Endothelial cell of umbilical vein (primary cell): ENCODE results near the gene CDK5RAP2.

Source experiments
- CTCF ChIP-seq, 2 donors: IDR thresholded peaks; 1 replicate in 1 of 2; 2 replicates in 1 of 2; pipeline ENCODE4 v1.5.1; 2011; ENCODE audit warnings: low read length in 2 of 2, mild to moderate bottlenecking in 2 of 2, moderate library complexity in 2 of 2, control low read depth in 1 of 2, inconsistent platforms in 1 of 2, low read depth in 1 of 2; ENCODE audit not compliant: insufficient read depth in 1 of 2; ENCODE audit errors: extremely low read depth in 1 of 2
- EZH2 ChIP-seq: IDR thresholded peaks from 2 replicates; pipeline ENCODE4 v1.6.1; 2012; ENCODE audit warnings: borderline replicate concordance, low read depth, mild to moderate bottlenecking, moderate library complexity, low read length, inconsistent platforms; ENCODE audit not compliant: severe bottlenecking
- GATA2 ChIP-seq: IDR thresholded peaks from 2 replicates; pipeline ENCODE4 v1.7.0; 2011; ENCODE audit warnings: low read depth, mild to moderate bottlenecking, moderate library complexity, mixed read lengths, low read length; ENCODE audit not compliant: insufficient read length, insufficient read depth
- MAX ChIP-seq: IDR thresholded peaks from 2 replicates; pipeline ENCODE4 v1.6.1; 2011; ENCODE audit not compliant: insufficient read depth, insufficient read length
- MYC ChIP-seq: IDR thresholded peaks from one replicate; pipeline ENCODE4 v1.6.1; 2011; ENCODE audit warnings: mild to moderate bottlenecking, low read depth, low read length
- POLR2A ChIP-seq: IDR thresholded peaks from 2 replicates; pipeline ENCODE4 v1.6.1; 2012; ENCODE audit warnings: low read depth, mild to moderate bottlenecking, control low read depth, low read length
- POLR2AphosphoS5 ChIP-seq: IDR thresholded peaks from 2 replicates; pipeline ENCODE4 v1.6.1; 2012; ENCODE audit warnings: low read depth, mild to moderate bottlenecking, control low read depth, low read length, moderate library complexity; ENCODE audit not compliant: insufficient read depth

- TF ChIP-seq CTCF (IDR thresholded peaks at IDR 0.05; ENCODE audit: extremely low read depth in 1 of 2, insufficient read depth in 1 of 2, low read depth in 1 of 2, low read length in 2 of 2) (no peak), EZH2 (no peak), MYC (no peak), POLR2A (no peak), POLR2AphosphoS5 (no peak), MAX (no peak), GATA2 (no peak)
Measured at GRCh38 chr9:120534266-120534665, 45.7 kb downstream of the CDK5RAP2 start.
